Activated naive CD8-positive, alpha-beta T cell treated with anti-CD3 and anti-CD28 coated beads, Interleukin-2, amount 50 U/mL, for 24 hours (primary cell): ENCODE results near the gene NFIL3.
"Not testable (repeated sequence)": the region's sequence is repeated elsewhere in the genome, so short reads cannot be mapped to it uniquely, and the experiment has no call there.

ENCODE experiments used
- ATAC-seq: fragments of 150-1000 bp; cut with Tn5 transposase; one replicate; pipeline ENCODE4 v1.10.0; 2021
- DNase-seq: peaks from one replicate; pipeline ENCODE4 v3.0.0; 2021
- H3K27ac Mint-ChIP-seq: one replicate; pipeline ENCODE4 v1.8.0; 2021; ENCODE audit warnings: mild to moderate bottlenecking, mixed read lengths
- H3K27me3 Mint-ChIP-seq: one replicate; pipeline ENCODE4 v1.8.0; 2021; ENCODE audit warnings: mixed read lengths
- H3K36me3 Mint-ChIP-seq: one replicate; pipeline ENCODE4 v1.8.0; 2021; ENCODE audit warnings: low read depth, mixed read lengths
- H3K4me1 Mint-ChIP-seq: one replicate; pipeline ENCODE4 v1.8.0; 2021; ENCODE audit warnings: mixed read lengths
- H3K4me3 Mint-ChIP-seq: one replicate; pipeline ENCODE4 v1.8.0; 2021; ENCODE audit warnings: mild to moderate bottlenecking, moderate library complexity, mixed read lengths
- H3K9me3 Mint-ChIP-seq: one replicate; pipeline ENCODE4 v1.8.0; 2021; ENCODE audit warnings: mixed read lengths

The NFIL3 gene

DNA sequence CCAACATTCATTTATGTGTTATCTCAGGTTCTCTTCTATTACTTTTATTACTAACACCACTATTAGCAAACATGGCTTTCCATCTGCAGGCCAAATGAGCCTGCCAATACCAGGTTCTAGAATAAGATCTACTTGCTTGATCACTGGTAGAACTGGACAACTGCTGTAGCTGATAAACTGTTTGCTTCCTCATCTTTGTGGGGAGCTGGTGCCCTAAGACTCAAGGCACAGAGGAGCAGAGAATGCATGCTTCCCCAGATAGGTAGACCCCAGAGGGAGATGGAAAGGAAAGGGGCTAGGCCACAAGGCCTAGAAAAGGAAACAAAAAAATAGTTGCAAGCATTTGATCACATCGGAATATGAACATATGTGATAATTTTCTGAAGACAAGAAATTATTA is 31.2 kb downstream of the NFIL3 start:
- ATAC-seq (no peak), DNase-seq (no peak)
- Mint-ChIP-seq H3K27ac (no peak overlapping the region), H3K27me3 (no peaks in the 10 kb centered on the region), H3K4me1 (peaks cover 13% of the 10 kb centered on the region), H3K4me3 (no peak overlapping the region), H3K9me3 (no peaks in the 10 kb centered on the region), H3K36me3 (no peaks in the 10 kb centered on the region)

DNA sequence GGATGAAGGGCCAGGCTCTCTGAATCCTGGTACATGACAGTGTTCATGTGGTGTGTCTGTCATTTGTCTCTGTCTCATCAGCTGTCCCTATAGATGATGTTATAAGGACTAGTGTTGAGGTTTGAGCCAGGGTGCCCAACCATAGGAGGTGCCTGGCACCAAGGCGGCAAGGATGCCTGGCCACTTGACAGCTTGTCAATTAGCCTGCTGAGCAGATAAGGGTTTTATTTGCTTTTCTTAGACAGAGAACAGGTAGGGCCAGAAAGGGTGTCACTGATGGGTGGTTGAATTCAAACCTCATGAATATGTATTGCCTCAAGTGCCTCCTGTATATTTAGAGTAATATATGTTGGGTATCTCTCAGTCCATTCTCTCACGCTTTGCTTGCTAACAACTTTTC is 31.8 kb downstream of the NFIL3 start:
- Mint-ChIP-seq H3K4me1 (peaks cover 13% of the 10 kb centered on the region), H3K27me3 (no peaks in the 10 kb centered on the region), H3K36me3 (no peaks in the 10 kb centered on the region), H3K27ac (no peak overlapping the region), H3K9me3 (no peaks in the 10 kb centered on the region), H3K4me3 (no peak overlapping the region)
- ATAC-seq (no peak), DNase-seq (no peak)

DNA sequence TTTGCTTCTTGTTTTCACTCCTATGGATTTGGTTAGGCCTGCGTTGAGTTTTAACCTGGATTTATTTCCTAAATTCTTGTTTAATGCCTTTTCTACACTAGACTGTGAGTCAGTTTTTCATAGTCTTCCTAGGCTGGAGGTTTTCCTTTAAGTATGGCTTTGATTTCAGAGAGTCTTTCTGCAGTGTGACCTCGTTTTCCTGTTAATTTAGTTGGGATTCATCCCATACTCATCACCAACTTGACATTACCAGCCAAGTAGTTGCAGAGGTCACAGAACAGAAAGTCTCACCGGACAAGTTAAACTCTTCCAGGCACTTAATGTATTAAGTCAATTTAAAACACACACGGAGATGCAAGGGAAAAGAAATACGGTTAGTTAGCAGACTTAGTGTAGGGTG is 32.2 kb downstream of the NFIL3 start:
- no peak for ATAC-seq
- no peaks in the 10 kb centered on the region for H3K9me3 Mint-ChIP-seq
- no peak overlapping the region for H3K4me3 Mint-ChIP-seq
- H3K27me3 Mint-ChIP-seq, result no peaks in the 10 kb centered on the region
- H3K4me1 Mint-ChIP-seq, result peaks cover 17% of the 10 kb centered on the region
- no peak for DNase-seq
- no peaks in the 10 kb centered on the region for H3K36me3 Mint-ChIP-seq
- H3K27ac Mint-ChIP-seq, result no peak overlapping the region

DNA sequence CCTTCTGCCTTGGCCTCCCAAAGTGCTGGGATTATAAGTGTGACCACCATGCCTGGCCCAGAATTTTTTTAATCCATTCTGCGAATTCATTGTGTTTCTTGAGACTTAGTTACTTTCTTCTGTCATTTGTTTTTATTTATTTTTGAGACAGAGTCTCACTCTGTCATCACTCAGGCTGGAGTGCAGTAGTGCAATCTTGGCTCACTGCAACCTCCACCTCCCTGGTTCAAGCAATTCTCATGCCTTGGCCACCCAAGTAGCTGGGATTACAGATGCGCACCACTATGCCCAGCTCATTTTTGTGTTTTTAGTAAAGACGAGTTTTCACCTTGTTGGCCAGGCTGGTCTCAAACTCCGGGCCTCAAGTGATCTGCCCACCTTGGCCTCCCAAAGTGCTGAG is 33.9 kb downstream of the NFIL3 start:
- H3K27ac Mint-ChIP-seq, ATAC-seq, H3K36me3 Mint-ChIP-seq, H3K4me3 Mint-ChIP-seq, H3K27me3 Mint-ChIP-seq, H3K9me3 Mint-ChIP-seq, DNase-seq, H3K4me1 Mint-ChIP-seq: not testable (repeated sequence)

DNA sequence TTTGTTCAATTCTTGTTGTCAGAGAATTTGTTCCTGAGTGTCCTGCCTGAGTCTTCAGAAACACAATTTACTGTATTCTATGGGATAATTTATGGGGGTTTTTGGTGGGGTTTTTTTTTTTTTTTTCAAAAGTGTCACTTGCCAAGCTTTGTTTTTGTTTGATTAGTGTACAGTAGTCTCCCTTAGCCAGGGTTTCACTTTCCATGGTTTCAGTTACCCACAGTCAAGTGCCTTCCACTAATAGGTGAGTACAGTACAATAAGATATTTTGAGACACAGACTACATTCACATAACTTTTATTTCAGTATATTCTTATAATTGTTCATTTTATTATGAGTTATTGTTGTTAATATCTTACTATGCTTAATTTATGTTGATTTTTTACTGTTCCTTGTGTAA is 36.9 kb downstream of the NFIL3 start:
- Mint-ChIP-seq H3K4me3 (no peak overlapping the region), H3K36me3 (no peaks in the 10 kb centered on the region), H3K27ac (no peak overlapping the region), H3K27me3 (peaks cover 3% of the 10 kb centered on the region), H3K9me3 (no peaks in the 10 kb centered on the region), H3K4me1 (peaks cover 5% of the 10 kb centered on the region)
- ATAC-seq (no peak), DNase-seq (no peak)

DNA sequence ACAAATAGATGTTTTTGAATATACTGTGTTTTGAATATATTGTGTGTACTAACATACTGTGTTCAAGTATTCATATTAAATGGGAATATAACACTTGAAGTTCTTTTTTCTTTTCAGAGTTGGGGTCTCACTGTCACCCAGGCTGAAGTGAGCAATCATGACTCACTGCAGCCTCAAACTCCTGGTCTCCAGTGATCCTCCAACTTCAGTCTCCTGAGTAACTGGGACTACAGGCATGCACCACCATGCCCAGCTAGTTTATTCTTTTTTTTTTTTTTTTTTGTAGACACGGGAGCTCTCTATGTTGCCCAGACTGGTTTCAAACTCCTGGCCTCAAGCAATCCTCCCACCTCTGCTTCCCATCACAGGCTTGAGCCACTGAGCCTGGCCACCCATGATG is 38.7 kb downstream of the NFIL3 start:
- Mint-ChIP-seq H3K9me3 (no peaks in the 10 kb centered on the region), H3K36me3 (no peaks in the 10 kb centered on the region), H3K4me3 (no peak overlapping the region), H3K27ac (no peak overlapping the region), H3K4me1 (peaks cover 5% of the 10 kb centered on the region), H3K27me3 (peaks cover 6% of the 10 kb centered on the region)
- ATAC-seq (no peak), DNase-seq (no peak)

DNA sequence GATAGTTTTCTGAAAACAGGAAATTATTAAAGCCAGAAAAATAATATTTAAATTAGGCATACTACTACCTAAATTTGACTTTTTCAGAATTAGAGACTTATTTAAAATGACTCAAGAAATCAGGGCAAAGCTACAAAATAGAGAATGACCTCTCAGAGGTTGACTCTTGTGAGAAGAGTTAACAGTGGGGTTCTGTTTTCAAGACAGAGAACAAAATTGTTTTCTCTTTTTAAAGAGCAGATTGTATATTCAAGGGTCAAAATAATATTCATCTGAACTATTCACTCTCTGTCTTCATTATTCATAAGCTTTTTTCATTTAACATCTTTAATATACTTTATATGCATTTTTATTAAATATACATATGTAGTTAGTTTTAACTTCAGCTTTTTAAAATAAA is 40.1 kb downstream of the NFIL3 start:
- no peak for DNase-seq
- peaks cover 6% of the 10 kb centered on the region for H3K27me3 Mint-ChIP-seq
- no peak overlapping the region for H3K27ac Mint-ChIP-seq
- H3K36me3 Mint-ChIP-seq, result no peaks in the 10 kb centered on the region
- ATAC-seq, result no peak
- H3K9me3 Mint-ChIP-seq, result no peaks in the 10 kb centered on the region
- H3K4me1 Mint-ChIP-seq, result peaks cover 5% of the 10 kb centered on the region
- no peak overlapping the region for H3K4me3 Mint-ChIP-seq

DNA sequence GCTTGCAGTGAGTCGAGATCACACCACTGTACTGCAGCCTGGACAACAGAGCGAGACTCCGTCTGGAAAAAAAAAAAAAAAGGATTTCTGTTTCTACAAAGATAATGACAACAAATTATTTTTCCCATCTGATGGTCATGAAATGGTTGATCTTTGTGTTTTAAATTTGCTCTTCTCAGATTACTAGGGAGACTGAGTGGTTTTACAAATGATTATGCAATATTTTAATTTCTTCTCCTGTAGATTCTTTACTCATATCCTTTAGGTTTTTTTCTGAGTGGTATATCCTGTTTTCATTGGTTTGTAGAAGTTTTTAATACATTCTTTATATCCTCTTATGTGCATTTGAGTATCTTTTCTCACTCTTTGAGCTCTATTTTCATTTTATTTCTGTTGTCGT is 41.3 kb downstream of the NFIL3 start:
- DNase-seq (no peak), ATAC-seq (no peak)
- peaks cover 6% of the 10 kb centered on the region for H3K27me3 Mint-ChIP-seq
- H3K27ac Mint-ChIP-seq, result no peak overlapping the region
- no peaks in the 10 kb centered on the region for H3K36me3 Mint-ChIP-seq
- no peak overlapping the region for H3K4me3 Mint-ChIP-seq
- peaks cover 5% of the 10 kb centered on the region for H3K9me3 Mint-ChIP-seq
- peaks cover 5% of the 10 kb centered on the region for H3K4me1 Mint-ChIP-seq

DNA sequence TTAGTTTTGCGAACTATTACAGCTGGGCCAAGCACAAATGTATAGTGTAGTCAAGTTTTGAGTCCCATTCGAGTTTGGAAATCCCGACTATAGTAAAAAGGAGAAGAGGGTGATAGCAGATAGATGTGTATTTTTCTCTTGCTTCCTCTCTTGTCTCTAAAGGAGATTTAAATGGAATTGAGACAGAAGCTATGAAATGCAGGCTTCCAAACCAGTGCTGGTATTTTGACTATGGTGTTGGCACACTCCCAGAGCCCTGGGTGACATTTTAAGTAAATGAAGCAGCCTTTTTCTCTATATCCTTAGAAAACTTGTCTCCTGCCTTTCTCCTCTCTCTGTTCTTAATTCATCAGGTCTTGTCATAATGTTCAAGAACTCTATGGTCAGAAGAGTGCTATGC is 44.2 kb downstream of the NFIL3 start:
- Mint-ChIP-seq H3K4me1 (peaks cover 6% of the 10 kb centered on the region), H3K27ac (no peak overlapping the region), H3K36me3 (no peaks in the 10 kb centered on the region), H3K9me3 (peaks cover 10% of the 10 kb centered on the region), H3K4me3 (no peak overlapping the region), H3K27me3 (peaks cover 6% of the 10 kb centered on the region)
- DNase-seq (no peak), ATAC-seq (no peak)

DNA sequence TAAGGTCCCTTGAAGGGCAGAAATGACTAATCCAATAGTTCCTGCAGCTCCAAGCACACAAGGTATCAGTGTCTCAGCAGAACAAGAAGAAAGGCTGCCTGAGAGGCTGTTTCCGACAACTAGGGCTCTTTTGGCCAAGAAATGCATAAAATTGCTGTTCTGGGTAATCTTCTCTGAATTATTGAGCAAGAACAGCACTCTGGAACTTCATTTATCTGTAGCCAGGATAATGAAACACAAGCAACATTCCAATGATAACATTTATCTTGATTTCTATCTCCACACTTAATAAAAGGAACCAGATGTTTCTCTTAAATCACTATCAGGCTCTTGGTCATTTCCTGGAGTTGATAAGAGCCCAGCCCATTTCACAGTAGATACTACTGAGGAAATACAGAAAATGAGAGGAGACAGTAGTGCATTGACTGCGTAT is 44.9 kb downstream of the NFIL3 start:
- peaks cover 6% of the 10 kb centered on the region for H3K4me1 Mint-ChIP-seq
- peaks cover 10% of the 10 kb centered on the region for H3K9me3 Mint-ChIP-seq
- no peak overlapping the region for H3K27ac Mint-ChIP-seq
- no peaks in the 10 kb centered on the region for H3K36me3 Mint-ChIP-seq
- no peak for ATAC-seq
- no peak overlapping the region for H3K4me3 Mint-ChIP-seq
- H3K27me3 Mint-ChIP-seq, result peaks cover 6% of the 10 kb centered on the region
- DNase-seq, result no peak

DNA sequence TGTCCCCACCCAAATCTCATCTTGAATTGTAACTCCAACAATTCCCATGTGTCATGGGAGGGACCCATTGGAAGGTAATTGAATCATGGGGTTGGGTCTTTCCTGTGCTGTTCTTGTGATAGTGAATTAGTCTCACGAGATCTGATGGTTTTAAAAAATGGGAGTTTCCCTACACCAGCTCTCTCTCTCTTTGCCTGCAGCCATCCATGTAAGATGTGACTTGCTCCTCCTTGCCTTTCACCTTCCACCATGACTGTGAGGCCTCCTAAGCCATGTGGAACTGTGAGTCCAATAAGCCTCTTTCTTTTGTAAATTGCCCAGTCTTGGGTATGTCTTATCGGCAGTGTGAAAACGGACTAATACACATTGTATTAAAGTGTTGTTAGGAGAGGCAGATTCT is 45.6 kb downstream of the NFIL3 start:
- DNase-seq, ATAC-seq, H3K4me3 Mint-ChIP-seq, H3K4me1 Mint-ChIP-seq, H3K27ac Mint-ChIP-seq, H3K36me3 Mint-ChIP-seq, H3K27me3 Mint-ChIP-seq, H3K9me3 Mint-ChIP-seq: not testable (repeated sequence)

DNA sequence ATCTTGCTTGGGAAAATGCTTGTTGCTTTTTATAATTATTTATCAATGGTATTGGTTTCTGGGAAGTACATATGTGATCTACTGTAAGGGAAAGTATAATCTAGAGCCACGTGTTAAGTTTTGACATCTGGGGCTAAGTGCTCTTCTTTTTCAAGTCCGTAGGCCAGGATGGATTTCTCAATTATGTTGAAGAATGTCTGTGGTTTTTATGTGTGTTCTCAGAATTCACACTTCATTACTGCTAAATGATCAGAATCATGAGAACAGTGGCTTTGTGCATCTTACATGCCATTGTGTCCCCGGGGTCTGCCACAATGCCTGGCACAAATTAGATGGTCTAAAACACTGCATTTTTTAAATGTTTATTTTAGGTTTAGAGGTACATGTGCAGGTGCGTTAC is 47.4 kb downstream of the NFIL3 start:
- DNase-seq (no peak), ATAC-seq (no peak)
- peaks cover 3% of the 10 kb centered on the region for H3K27me3 Mint-ChIP-seq
- no peak overlapping the region for H3K4me3 Mint-ChIP-seq
- H3K9me3 Mint-ChIP-seq, result peaks cover 10% of the 10 kb centered on the region
- peaks cover 6% of the 10 kb centered on the region for H3K4me1 Mint-ChIP-seq
- no peak overlapping the region for H3K27ac Mint-ChIP-seq
- H3K36me3 Mint-ChIP-seq, result no peaks in the 10 kb centered on the region

DNA sequence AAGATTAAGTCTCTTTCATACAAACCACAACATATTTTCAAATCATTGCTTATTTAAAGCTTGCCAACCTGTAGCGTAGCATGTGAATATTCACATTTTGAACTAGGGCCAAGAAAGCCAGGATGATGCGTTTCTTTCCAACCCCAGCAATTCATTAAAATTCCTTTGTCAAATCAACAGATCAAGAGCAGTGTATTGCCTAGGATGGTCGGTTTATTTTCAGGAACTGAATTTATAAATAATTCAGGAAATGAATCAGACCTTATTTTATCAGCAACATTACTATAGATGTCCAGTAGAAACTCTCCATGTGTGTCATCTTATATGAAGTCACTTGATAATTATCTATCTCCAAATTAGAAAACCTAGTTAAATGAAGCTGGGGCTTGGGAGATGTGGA is 48.7 kb downstream of the NFIL3 start:
- Mint-ChIP-seq H3K27ac (no peak overlapping the region), H3K4me3 (no peak overlapping the region), H3K36me3 (no peaks in the 10 kb centered on the region), H3K27me3 (peaks cover under 1% of the 10 kb centered on the region), H3K9me3 (peaks cover 10% of the 10 kb centered on the region), H3K4me1 (peaks cover 6% of the 10 kb centered on the region)
- no peak for DNase-seq
- ATAC-seq, result no peak

DNA sequence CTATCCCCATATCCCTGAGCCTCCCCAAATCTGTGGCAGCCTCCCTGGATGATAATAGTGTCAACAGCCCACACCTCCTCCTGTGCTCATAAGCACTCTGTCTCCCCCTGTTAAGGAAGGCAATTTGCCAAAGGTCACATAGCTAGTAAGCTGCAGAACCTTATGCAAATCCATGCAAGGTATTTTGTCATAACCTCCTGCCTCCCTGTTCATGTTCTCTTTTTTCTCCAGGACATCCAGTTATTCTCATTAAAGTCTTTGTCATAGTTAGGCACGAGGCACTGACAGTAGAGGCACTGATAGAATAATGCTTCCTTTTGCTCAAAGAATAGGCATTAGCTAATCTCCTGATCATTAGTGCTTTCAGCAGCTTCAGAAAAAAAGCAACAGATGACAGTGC is 51.7 kb downstream of the NFIL3 start:
- Mint-ChIP-seq H3K27ac (no peak overlapping the region), H3K4me1 (peaks cover 6% of the 10 kb centered on the region), H3K36me3 (no peaks in the 10 kb centered on the region), H3K4me3 (no peak overlapping the region), H3K9me3 (peaks cover under 1% of the 10 kb centered on the region), H3K27me3 (peaks cover 2% of the 10 kb centered on the region)
- no peak for DNase-seq
- no peak for ATAC-seq

DNA sequence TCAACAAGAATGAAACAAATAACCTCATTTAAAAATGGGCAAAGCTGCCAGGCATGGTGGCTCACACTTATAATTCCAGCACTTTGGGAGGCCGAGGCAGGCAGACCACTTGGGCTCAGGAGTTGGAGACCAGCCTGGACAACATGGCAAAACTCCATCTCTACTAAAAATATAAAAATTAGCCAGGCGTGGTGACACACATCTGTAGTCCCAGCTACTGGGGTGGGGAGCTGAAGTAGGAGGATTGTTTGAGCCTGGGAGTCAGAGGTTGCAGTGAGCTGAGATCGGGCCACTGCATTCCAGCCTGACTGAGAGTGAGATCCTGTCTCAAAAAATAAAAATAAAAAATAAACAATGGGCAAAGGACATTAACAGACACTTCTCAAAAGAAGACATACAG is 53.6 kb downstream of the NFIL3 start:
- not testable (repeated sequence) for H3K27me3 Mint-ChIP-seq, H3K9me3 Mint-ChIP-seq, H3K36me3 Mint-ChIP-seq, H3K4me1 Mint-ChIP-seq, DNase-seq, H3K4me3 Mint-ChIP-seq, ATAC-seq, H3K27ac Mint-ChIP-seq

DNA sequence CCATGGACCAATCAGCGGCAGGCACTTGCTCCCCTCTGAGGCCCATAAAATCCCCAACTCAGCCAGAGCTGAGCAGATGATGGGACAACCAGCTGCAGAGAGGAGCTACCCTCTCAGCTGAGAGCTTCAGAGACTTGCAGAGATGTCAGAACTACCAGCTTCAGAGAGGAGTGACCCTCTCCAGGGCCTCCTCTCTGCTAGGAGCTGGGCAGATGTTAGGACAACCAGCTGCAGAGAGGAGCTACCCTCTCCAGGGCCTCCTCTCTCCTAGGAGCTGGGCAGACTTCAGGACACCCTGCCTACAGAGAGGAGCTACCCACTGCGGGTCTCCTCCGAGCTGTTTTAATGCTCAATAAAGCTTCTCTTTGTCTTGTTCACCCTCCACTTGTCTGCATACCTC is 58.9 kb downstream of the NFIL3 start:
- H3K27ac Mint-ChIP-seq, result no peak overlapping the region
- H3K4me1 Mint-ChIP-seq, result peaks cover 20% of the 10 kb centered on the region
- H3K4me3 Mint-ChIP-seq, result no peak overlapping the region

More for the DNA sequence above, 58.9 kb downstream of the NFIL3 start:
- Mint-ChIP-seq H3K27me3 (peaks cover 2% of the 10 kb centered on the region), H3K9me3 (no peaks in the 10 kb centered on the region), H3K36me3 (peaks cover 3% of the 10 kb centered on the region)
- no peak for ATAC-seq
- DNase-seq, result no peak
